GM21528 (cell line): Measurements from ENCODE around the gene SPDYC.
A peak's percentile ranks its signal among the peaks of the same experiment; 100 is the strongest.
"Not testable (repeated sequence)": the region's sequence is repeated elsewhere in the genome, so short reads cannot be mapped to it uniquely, and the experiment has no call there.

Source experiments
- ATAC-seq: cut with Tn5 transposase; IDR thresholded peaks from one replicate; pipeline ENCODE4 v1.9.1; 2021; ENCODE audit warnings: mild to moderate bottlenecking, moderate library complexity; ENCODE audit not compliant: unreplicated experiment, low FRiP score

The SPDYC gene

GRCh38 chr11:65165410-65166317, 4.4 kb upstream of the SPDYC start:
- ATAC-seq = no peak

GRCh38 chr11:65166893-65167292, 3.1 kb upstream of the SPDYC start:
- ATAC-seq = no peak

- no peak for ATAC-seq
These were observed 2.4 kb upstream of the SPDYC start for GRCh38 chr11:65167656-65168055.

DNA sequence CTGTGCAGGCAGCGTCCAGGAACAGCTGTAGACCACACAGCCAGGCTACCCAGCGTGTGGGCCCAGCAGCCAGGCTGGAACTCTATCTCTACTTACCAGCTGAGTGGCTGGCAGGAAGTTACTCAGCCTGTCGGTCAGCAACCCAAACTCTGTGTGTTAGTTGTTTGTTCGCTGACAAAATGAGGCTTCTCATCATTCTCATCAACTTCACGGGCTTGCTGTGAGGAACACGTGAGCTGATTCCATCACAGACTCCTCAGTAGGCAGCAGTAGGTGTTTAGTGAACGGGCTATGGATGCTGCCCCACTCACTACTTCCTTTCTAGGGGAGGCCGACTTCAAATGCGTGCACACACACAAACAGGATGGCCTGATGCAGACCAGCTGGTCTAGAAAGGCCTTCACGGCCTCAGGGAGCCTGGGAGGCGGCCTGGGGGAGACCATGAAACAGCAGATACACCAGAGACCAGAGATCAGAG, 830 bp upstream of the SPDYC start:
- ATAC-seq = no peak

DNA sequence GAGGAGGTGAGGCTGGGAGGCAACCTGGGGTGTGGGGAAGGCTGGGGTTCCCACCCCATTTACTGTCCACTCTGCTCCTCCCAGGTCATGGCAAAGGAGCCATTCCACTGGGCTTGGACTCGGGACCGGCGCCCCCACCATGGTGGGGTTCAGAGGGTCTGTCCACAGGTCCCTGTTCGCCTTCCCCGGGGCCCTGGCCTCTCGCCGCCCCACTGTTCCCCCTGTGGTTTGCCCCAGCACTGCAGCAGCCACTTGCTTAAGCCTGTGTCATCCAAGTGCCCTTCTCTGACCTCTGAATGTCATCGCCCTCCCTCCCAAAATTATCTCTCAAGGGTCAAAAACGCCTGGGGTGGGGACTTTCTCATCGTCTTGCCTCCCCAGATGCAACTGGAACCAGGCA, 2.6 kb downstream of the SPDYC start:
- ATAC-seq = no peak

DNA sequence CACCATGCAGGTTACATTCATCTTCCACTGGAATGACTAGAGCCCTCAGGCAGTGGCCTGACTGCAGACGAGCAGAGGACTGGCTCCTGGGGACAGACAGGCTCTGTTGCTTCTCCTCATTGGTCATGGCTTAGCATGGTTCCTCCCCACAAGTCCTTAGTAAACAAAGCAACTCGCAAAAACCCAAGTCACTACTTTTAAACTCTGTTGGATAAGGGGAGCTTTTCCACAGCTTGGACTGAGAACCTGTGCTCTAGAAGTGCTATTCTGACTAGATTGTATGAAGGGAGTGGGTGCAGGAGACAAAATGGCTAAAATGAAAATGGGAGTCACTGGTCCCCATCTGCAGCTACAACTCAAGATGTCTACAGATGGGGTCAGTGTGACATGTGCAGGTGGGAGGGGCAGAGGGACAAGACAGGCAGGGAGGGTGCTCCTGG, 4.6 kb downstream of the SPDYC start:
- ATAC-seq = not testable (repeated sequence)

DNA sequence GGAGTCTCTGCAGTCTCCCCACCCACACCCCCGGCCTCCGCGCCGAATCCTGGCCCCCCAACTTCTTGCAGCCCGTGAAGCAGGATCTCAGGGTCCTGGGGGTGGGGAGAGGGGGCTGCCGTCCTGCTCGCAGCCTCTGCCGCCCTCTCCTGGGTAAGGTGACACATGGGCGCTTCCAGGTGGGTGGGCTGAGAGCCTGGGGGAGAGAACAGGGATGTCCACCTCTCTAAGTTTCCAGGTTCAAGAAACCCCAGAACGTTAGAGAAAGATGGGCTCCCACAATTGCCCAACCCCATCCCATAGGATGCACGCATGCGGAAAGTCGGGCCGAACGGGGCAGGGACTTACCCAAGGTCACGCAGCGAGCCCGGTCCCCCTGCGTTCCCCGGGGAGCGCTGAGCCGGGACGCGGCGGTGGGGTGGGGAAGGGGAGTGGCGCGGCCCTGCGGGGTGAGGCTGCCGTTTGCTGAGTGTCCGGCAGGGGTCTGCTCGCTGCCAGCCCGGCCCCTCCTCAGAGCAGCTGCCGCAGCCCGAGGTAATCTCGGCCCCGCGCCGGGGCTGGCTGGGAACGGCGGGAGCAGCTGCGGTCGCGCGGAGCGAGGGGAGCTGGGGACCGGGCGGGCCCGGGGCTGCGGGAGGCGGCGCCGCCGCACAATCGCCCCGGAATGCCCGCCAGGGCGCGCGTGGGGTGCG, 11.0 kb downstream of the SPDYC start:
- ATAC-seq = peak; percentile 44

DNA sequence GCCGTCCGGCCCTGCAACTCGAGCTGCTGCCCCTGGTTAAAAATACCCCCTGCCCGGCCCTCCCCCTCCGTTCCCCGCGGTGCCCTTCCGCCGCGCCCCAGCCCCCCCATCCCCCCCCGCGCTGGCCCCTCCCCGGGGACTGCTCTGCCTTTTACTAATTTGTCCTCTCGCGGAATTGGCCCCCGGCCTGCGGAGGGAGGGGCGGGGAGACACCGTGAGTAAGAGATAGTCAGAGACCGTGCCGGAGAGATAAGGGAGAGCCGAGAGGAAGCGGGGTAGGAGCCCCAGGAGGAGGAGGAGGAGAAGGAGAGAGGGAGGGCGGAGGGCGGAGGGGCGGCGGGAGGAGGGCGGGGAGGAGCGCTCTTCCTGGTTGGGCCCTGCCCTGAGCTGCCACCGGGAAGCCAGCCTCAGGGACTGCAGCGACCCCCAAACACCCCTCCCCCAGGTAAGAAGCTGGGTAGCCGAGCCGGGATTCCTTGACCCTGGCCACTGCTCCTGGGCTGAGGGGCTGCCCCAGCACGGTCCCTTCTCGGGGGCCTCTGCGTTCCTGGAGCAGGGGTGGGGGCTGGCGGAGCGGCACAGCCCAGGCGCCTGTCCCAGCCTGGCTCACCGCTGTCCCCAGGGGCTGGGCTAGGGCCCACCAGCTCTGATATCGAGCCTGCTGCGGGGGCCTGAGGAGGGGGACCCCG, 11.7 kb downstream of the SPDYC start, which contains the start of gene CAPN1:
CAPN1 (plus strand) TSS at position 360 of the 689 bp plus-strand sequence. CDS start 774 bp downstream, outside the sequence.
- peak; percentile 46 for ATAC-seq

GRCh38 chr11:65182258-65183170, 12.5 kb downstream of the SPDYC start:
- ATAC-seq = no peak

DNA sequence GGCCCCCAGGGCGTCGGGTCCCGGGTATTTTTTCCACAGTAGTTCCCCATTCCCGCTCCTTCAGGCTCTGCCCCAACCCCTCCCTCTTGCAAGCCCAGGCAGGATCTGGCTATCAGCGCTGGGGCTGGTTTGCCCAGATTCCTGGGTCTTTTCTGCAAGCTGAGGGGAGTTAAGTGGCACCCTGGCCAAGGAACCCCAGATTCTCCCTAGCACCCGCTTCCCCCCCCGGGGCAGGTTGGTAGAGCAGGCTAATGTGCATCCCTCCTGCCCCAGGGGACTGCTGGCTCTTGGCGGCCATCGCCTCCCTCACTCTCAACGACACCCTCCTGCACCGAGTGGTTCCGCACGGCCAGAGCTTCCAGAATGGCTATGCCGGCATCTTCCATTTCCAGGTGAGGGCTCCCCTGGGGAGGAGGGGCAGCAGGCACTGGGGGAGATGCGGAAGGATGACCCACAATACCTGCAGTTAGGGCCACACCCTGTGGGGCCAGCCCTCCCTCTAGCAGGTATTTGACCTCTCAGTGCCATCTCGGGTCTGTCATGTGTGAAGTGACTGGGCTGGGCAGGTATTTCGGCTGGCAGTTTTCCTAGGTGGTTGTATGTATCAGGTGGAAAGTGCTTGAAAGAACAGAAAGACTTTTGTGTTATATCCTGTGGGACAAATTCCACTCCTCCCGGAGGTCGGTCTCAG, 13.3 kb downstream of the SPDYC start:
- ATAC-seq = no peak

DNA sequence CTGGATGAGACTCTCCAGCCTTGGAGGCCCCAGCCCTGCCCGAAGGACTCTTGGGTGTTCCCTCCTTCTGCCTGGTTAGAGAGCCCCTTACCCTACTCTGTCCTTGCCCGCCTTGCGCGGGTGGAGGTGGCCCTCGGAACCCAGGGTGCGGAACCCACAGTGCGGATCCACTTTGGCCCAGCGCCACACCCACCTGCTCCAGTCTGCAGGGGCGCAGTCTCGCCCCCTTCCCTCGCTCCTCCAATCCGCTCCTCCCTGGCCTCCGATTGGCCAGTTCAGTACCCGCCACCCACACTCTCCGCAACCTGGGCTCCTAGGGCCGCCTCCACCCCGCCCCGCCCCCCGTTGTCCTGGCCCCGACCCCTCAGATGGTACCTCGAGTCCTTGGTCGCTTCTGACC, 14.1 kb downstream of the SPDYC start:
- ATAC-seq = no peak

- ATAC-seq = no peak
These were observed 15.1 kb downstream of the SPDYC start for GRCh38 chr11:65185171-65185570.

DNA sequence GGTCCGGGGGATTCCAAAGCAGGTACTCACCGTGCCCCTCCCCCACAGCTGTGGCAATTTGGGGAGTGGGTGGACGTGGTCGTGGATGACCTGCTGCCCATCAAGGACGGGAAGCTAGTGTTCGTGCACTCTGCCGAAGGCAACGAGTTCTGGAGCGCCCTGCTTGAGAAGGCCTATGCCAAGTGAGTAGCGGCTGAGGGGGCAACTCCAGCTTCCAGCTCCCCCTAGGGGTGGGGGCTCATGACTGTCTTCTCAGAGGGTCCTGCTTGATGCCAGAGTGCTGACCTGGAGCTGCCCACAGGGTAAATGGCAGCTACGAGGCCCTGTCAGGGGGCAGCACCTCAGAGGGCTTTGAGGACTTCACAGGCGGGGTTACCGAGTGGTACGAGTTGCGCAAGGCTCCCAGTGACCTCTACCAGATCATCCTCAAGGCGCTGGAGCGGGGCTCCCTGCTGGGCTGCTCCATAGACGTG, 15.9 kb downstream of the SPDYC start:
- no peak for ATAC-seq

DNA sequence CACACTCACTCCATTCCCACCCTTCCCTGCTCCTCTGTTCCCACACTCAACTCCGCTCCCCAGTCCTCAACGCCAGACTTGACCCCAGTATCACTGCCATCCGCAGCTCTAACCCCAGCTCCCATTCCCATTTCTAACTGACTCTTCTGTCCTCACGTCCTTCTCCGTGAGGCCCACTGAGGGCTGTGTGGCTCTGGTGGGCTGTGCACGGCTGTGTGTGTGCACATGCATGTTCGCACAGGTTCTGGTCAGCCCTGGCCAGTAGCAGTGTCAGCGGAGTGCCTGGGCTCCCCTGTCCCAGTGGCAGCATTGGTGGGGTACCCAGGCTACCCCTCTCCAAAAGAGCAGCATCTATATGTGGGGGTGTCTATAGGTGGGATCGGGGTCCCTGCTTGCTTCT, 16.7 kb downstream of the SPDYC start:
- no peak for ATAC-seq

DNA sequence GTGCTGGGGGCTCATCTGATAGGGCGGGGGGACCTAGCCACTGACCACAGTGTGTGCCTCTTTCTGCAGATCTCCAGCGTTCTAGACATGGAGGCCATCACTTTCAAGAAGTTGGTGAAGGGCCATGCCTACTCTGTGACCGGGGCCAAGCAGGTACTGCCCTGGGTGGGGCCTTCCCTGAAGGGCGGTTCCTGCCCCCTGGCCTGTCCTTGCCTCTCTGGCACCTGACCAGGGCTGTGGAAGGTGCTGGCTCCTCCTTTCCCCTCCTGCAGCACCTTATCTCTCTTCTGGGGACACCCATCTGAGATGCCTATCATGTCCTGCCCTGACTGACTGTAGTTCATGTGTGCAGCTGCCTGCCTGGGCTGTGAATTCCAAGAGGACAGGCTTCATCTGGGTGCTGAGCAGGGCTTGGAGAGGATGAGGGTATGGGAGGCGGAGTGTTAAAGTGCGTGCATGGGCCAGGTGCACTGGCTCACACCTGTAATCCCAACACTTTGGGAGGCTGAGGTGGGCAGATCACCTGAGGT, 17.2 kb downstream of the SPDYC start:
- ATAC-seq = no peak

DNA sequence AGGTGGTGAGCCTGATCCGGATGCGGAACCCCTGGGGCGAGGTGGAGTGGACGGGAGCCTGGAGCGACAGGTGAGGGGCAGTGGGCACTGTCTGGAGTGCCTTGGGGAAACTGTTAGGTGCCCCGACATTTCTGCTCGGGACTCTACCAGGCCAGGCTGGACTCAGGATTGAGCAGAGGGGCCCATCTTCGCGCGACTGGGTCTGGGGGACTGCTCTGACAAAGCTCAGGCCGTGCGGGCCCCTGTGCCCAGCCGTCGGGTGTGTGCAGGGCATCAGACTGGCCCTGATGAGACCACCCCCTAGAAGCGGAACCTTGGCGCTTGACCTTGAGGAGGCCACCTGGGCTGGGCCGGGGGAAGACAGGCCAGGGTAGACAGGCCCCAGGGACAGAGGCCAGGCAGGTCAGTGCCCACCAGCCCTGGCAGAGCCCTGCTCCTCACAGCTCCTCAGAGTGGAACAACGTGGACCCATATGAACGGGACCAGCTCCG, 18.0 kb downstream of the SPDYC start:
- no peak for ATAC-seq

DNA sequence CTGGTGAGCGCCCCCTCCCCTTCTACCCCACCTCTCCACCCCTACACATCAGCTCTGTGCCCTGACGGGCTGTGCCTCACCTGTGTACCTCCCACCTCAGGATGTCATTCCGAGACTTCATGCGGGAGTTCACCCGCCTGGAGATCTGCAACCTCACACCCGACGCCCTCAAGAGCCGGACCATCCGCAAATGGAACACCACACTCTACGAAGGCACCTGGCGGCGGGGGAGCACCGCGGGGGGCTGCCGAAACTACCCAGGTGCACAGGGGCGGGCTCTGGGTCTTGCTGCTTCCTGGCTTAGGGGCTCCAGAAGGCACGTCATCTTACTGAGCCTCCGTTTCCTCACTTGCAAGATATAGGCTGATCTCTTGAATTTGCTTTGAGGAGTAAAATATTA, 18.5 kb downstream of the SPDYC start:
- ATAC-seq = no peak

DNA sequence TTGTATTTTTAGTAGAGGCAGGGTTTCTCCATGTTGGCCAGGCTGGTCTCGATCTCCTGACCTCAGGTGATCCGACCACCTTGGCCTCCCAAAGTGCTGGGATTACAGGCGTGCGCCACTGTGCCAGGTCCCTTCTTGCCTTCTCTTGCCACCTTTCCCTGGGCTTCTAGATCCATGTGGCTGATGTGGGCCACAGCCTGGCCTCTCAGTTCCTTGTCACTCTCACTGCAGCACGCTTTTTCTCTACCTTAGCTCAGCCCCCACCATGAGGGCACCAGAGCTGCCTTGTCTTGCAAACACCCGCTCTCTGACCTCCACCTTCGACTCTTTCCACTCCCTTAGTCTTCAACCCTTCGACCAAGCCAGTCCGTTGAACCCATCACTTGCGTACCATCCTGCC, 19.2 kb downstream of the SPDYC start:
- no peak for ATAC-seq

DNA sequence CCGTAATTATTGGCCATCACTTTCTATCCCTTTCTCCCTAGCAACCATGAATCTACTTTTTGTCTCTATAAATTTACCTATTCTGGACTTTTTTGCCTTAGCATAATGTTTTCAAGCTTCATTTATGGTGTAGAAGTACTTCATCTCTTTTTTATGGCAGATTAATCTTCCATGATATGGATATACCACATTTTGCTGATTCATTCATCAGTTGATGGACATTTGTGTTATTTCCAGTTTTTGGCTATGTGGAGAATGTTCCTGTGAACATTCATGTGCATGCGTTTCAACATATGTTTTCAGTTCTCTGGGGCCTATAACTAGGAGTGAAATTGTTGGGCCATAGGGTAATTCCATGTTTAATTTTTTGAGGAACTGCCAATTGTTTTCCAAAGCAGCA, 24.5 kb downstream of the SPDYC start:
- no peak for ATAC-seq
